Amniotic stem cell (primary cell): Measurements from ENCODE around the gene CIAO2A.
"Not testable (repeated sequence)": the region's sequence is repeated elsewhere in the genome, so short reads cannot be mapped to it uniquely, and the experiment has no call there.

Experiments used
- DNase-seq: peaks from one replicate; lab custom pipeline; 2025; lab: John Stamatoyannopoulos, UW

The CIAO2A gene

DNA sequence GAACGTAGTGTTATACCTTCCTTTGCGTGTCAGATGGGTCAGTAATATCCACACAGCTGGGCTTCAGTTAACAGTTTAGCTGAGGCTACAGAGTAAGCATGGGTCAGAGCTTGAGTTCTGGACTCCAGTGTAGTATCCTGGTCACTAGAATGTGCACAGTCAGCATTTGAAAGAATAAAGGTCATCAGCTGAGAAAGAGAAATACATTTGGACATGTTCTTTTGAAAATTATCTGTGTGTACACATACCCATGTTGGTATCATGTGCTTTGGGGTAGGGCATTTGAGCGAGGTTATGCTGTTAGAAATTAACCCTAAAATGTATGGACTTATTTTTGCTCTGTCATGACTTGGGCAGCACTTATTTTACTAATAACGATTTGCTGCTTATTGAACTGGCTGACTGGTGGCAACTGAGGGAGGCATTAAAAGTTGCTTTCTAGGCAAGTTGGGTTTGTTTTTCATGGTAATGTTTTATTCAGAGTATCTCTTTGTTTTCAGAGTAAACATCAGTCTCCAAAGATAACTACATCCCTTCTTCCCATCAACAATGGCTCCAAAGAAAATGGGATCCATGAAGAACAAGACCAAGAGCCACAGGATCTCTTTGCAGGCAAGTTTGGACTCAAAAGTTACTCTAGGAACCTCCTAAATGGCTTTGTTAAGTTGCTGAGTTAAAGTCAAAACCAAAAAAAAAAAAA is 18.6 kb upstream of the CIAO2A start:
- no peak for DNase-seq

GRCh38 chr15:64111679-64112050 is 18.0 kb upstream of the CIAO2A start:
- DNase-seq, result no peak

- no peak for DNase-seq
These were observed 17.5 kb upstream of the CIAO2A start for GRCh38 chr15:64110950-64111678.

DNA sequence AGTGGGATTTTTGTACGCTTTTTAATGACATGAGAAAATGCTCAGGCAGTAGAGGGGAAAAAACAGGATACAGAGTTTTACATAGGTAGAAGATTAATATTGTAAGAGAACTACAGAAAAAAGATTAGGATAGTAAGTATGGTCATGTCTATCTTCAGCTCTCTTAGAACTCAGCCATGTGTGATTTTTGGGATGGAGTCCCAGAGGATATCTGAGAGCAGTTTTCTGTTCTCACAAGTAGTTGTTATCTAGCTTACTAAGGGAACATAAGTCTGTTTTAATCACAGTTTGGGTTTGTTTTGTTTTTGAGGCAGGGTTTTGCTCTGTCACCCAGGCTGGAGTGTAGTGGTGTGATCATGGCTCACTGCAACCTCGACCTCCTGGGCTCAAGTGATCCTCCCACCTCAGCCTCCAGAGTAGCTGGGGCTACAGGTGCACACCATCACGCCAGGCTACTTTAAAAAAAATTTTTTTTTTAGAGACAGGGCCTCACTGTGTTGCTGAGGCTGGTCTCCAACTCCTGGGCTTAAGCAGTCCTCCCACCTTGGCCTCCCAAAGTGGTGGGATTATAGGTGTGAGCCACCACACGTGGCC is 16.6 kb upstream of the CIAO2A start:
- DNase-seq, result not testable (repeated sequence)

DNA sequence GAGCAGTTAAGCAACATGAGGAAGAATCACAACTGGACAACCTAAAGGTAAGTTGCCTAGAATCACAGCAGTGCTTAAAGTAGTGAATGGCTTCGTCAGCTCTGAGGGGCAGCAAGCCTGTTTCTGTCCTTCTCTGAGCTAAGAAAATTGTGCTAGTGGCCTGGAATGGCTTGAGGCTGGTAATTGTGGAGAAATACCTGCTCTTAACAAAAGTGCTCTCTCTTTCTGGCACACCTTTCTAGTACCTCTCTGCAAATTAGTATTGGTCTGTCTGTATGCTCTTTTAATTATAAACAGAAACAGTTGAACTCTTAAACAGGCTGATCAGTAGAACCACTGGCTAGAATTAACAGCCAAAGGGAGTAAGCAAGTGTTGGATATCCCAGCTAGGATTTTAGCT is 13.7 kb upstream of the CIAO2A start:
- DNase-seq, result no peak

DNA sequence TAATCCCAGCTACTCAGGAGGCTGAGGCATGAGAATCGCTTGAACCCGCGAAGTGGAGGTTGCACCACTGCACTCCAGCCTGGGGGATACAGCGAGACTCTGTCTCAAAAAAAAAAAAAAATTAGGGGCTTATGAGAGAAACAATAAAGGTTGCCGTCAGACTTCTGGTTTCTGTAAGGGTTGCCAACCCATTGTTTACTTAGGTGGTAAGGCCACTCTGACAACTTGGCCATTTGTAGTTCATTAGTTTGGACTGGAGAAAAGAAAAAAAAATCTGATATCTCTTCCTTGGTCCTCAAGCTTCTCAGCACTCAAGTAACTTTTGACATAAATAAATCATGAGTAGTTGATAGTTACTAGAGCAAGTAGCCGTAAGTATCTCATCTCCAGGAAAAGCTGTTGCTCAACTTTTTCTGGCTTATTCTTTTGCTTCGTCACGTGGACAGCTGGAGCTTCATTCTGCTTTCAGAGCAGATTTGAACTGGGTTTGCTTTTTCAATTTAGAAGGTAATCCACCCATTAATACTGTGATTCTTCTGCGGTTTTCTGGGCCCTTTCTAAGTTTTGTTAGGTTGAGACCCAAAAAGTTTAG is 11.6 kb upstream of the CIAO2A start:
- no peak for DNase-seq

- no peak for DNase-seq
These were observed 8.9 kb upstream of the CIAO2A start for GRCh38 chr15:64102497-64102896.

DNA sequence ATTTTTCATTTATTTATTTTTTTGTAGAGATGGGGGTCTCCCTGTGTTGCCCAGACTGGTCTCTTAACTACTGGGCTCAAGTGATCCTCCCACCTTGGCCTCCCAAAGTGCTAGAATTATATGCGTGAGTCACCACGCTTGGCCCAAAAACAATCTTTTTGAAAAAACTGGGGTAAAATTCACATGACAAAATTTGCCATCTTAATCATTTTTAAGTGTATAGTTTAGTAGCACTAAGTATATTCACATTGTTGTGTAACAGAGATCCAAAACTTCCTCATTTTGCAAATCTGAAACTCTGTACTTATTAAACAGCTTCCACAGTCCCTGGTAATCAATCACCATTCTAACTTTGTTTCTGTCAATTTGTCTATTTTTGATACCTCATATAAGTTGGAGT is 7.3 kb upstream of the CIAO2A start:
- no peak for DNase-seq

DNA sequence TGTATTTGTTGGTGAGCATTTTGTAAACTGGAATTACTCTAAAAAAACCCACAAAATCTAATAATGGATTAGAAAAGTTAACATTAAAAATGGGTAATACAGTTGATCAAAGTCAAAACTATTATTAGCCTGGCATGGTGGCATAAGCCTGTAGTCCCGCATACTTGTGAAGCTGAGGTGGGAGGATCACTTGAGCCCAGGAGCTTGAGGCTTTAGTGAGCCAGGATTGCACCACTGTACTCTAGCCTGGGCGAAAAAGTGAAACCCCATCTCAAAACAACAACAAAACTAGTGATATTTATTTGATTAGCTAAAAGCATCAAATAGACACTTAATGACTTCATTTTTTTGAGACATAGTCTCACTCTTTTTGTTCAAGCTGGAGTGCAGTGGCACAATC is 5.7 kb upstream of the CIAO2A start:
- DNase-seq, result no peak

GRCh38 chr15:64096668-64097384 is 3.2 kb upstream of the CIAO2A start:
- no peak for DNase-seq

- DNase-seq, result peak; percentile 92
These were observed 2.4 kb upstream of the CIAO2A start, which contains the start of gene SNX1 for GRCh38 chr15:64095795-64096667. Gene SNX1, plus strand, starts transcription at chr15:64095982. Its CDS starts 32 bp downstream, at chr15:64096014.

DNA sequence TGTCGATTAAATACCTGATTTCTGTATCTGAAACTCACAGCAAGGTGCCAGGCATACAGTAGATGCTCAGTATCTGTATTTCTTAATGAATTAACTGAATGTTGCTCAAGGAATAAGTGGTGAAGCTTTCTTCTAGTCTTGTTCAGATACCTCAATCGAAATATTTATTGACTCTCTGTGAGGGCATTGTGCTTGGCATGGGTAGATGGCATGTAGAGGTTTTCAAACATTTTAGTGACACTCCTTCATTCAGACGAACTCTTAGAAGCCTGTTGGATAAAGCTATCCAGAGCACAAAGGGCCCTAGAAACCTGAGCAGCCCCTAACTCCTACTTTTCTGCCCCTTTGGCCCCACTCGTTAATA is 1.8 kb upstream of the CIAO2A start:
- no peak for DNase-seq

- no peak for DNase-seq
These were observed 593 bp downstream of the CIAO2A start for GRCh38 chr15:64092864-64093626.

DNA sequence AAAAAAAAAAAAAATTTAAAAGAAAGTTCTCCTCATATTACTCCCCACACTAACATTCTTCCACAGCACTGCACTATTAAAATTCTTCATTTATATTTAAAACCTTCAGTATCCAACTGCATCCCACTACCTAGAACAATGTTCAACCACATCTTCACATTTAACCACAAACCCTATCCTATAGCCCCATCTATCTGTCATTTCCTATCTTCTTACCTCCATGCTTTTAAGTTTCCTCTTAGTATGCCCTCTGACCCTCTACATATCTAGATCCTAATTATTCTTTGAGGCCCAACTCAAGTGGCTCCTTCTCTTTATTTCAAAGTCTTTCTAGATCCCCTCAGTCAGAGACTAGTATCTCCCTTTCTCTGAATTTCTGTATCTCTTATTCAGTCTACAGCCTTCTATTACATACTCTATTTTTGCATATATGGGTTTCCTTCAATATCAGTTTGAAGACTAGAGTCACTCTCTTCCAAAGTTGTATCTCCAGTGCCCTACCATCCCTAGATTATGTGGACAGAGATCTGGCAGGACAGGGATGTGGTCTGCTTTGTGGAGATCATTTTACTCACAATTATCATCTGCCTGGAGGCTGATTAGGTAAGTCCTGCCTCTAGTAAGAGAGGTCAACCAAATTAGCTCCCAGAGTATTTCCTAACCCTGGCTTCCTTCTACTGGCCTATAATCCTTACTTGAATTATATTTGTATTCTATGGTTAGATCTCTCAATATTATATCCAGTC is 1.4 kb downstream of the CIAO2A start:
- no peak for DNase-seq

GRCh38 chr15:64090527-64090926 is 3.1 kb downstream of the CIAO2A start:
- DNase-seq, result no peak

GRCh38 chr15:64089543-64090280 is 3.9 kb downstream of the CIAO2A start:
- no peak for DNase-seq

DNA sequence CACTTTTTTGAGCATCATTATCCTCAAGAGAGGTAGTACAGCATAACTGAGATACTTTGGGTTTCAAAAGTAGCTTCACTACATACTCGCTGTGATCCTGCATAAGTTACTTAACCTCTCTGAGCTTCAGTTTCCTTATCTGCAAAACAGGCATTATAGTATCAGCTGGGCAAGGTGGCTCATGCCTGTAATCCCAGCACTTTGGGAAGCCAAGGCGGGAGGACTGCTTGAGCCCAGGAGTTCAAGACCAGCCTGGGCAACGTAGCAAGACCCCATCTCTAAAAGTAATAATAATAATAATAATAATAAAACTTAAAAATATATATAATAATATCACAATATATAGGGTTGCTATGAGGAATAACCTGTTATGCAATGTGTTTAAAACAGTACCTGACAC is 10.9 kb downstream of the CIAO2A start:
- no peak for DNase-seq

DNA sequence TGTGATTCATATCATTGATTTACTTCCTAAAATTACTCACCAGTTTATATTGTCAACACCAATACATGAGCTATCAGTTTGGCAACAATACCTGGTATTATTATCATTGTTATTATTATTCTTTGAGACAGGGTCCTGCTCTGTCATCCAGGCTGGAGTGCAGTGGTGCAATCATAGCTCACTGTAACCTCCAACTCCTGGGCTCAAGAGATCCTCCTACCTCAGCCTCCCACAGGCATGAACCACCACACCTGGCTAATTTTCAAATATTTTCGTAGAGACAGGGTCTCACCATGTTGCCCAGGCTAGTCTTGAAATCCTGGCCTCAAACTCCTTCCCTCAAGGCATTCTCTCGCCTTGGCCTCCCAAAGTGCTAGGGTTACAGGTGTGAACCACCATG is 20.1 kb downstream of the CIAO2A start:
- not testable (repeated sequence) for DNase-seq

DNA sequence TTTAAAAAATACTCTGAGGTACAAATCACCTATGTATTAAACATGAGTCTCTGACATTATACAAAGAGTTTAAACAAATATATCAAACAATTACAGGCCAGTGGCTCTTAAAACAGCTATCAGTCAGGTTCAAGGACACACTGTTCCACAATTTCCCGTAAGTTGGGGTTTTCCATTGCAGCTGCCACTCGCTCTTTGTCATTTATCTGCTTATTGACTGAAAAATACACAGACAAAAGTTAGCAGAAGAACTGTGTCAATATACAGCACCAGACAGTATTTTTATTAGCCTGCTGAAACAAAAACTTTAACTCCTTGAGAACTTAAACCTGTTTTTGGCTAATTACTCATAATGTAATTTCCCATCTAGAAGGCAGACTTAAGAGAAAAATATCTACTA is 20.8 kb downstream of the CIAO2A start:
- no peak for DNase-seq
